A673 (cell line): ENCODE data around the gene TRPM2. TPM values are rescaled to one million over a fixed set of nuclear protein-coding genes. Genes with fewer than 3 reads are reported as not detected.

Experiments used
- BruUV-seq: library from RNA; stranded (reverse); fragments of 400-500 nt; replicated peaks from 2 replicates; lab custom pipeline; 2021; lab: Mats Ljungman, UMichigan
- CTCF ChIA-PET: fragments of 300-600 bp; sonication (Branson Sonifier 250); formaldehyde crosslinking; loops from one replicate; lab custom pipeline; 2022; ENCODE audit warnings: antibody characterized with exemption; lab: Charles Lee
- POLR2A ChIA-PET: fragments of 300-600 bp; sonication (Branson Sonifier 250); formaldehyde crosslinking; loops from one replicate; lab custom pipeline; 2022; ENCODE audit warnings: antibody characterized with exemption; ENCODE audit not compliant: low non-redundant PET; lab: Charles Lee
- DNase-seq: peaks from one replicate; pipeline ENCODE4 v3.0.0-alpha.2; 2015; ENCODE audit warnings: low spot score
- H3K27ac ChIP-seq: fragments of 200-600 bp; sonication (generic); 2 replicates; pipeline ENCODE4 v1.5.1; 2016; ENCODE audit warnings: mixed run types, low read depth, mild to moderate bottlenecking, mixed read lengths, antibody characterized with exemption, low read length; ENCODE audit not compliant: poor library complexity, severe bottlenecking
- H3K27me3 ChIP-seq: fragments of 200-600 bp; sonication (generic); replicated peaks from 2 replicates; pipeline ENCODE4 v1.6.1; 2017; ENCODE audit warnings: mixed run types, low read depth, mild to moderate bottlenecking, mixed read lengths, antibody characterized with exemption, low read length; ENCODE audit not compliant: insufficient read depth, poor library complexity
- H3K36me3 ChIP-seq: fragments of 200-600 bp; sonication (generic); 2 replicates; pipeline ENCODE4 v1.6.1; 2016; ENCODE audit warnings: mixed run types, mild to moderate bottlenecking, mixed read lengths, antibody characterized with exemption, low read length; ENCODE audit not compliant: insufficient read depth, poor library complexity, severe bottlenecking
- H3K4me1 ChIP-seq: fragments of 200-600 bp; sonication (generic); 2 replicates; pipeline ENCODE4 v1.6.1; 2017; ENCODE audit warnings: mixed run types, mild to moderate bottlenecking, mixed read lengths, antibody characterized with exemption, low read length; ENCODE audit not compliant: insufficient read depth, poor library complexity, severe bottlenecking
- H3K4me3 ChIP-seq: fragments of 200-600 bp; sonication (generic); 2 replicates; pipeline ENCODE4 v1.5.1; 2016; ENCODE audit warnings: low read depth, mixed run types, mild to moderate bottlenecking, mixed read lengths, low read length; ENCODE audit not compliant: poor library complexity, severe bottlenecking
- H3K9me3 ChIP-seq: fragments of 200-600 bp; sonication (generic); 2 replicates; pipeline ENCODE4 v1.6.1; 2016; ENCODE audit warnings: mixed run types, low read depth, mild to moderate bottlenecking, mixed read lengths, antibody characterized with exemption, low read length; ENCODE audit not compliant: poor library complexity, severe bottlenecking
- CTCF ChIP-seq: fragments of 300-800, 200-600 bp; sonication (generic); conservative IDR thresholded peaks from 2 replicates; pipeline ENCODE4 v1.5.1; 2017; ENCODE audit warnings: low read depth, mild to moderate bottlenecking, antibody characterized with exemption, low read length, moderate library complexity, mixed read lengths
- EZH2 ChIP-seq: fragments of 200-600 bp; sonication (generic); IDR thresholded peaks from 2 replicates; pipeline ENCODE4 v1.6.1; 2017; ENCODE audit warnings: borderline replicate concordance, low read depth, mild to moderate bottlenecking, mixed read lengths, antibody characterized with exemption, low read length; ENCODE audit not compliant: poor library complexity, severe bottlenecking
- intact Hi-C: fragments of 100-400 bp; cut with micrococcal nuclease; formaldehyde crosslinking; loops from one replicate; pipeline ENCODE4 v1.10.0; 2022; ENCODE audit not compliant: unreplicated experiment
- total RNA-seq: library from RNA; stranded (reverse); gene quantifications from 2 replicates; pipeline ENCODE4 v1.2.3, GENCODE V29; 2021

The TRPM2 gene
- total RNA-seq, 1 experiment from 2014 or later, result 0.21 TPM

- CTCF ChIA-PET, result no interaction called here
- H3K27ac ChIP-seq, result no peak overlapping the region
- H3K4me1 ChIP-seq, result no peaks in the 10 kb centered on the region
- no TSS peak for BruUV-seq
- no peak for TF ChIP-seq EZH2
- POLR2A ChIA-PET, result no interaction called here
- DNase-seq, result no peak
- intact Hi-C loops, result no loop called here
- H3K36me3 ChIP-seq, result no peaks in the 10 kb centered on the region
- no peaks in the 10 kb centered on the region for H3K9me3 ChIP-seq
- H3K27me3 ChIP-seq, result no peaks in the 10 kb centered on the region
- H3K4me3 ChIP-seq, result no peak overlapping the region
Observed at GRCh38 chr21:44376606-44377005, 23.2 kb downstream of the TRPM2 start.

GRCh38 chr21:44377201-44377921, 23.9 kb downstream of the TRPM2 start:
- ChIA-PET CTCF (no interaction called here), POLR2A (no interaction called here)
- H3K27ac ChIP-seq, result no peak overlapping the region
- H3K9me3 ChIP-seq, result no peaks in the 10 kb centered on the region
- no peak overlapping the region for H3K4me3 ChIP-seq
- no peaks in the 10 kb centered on the region for H3K27me3 ChIP-seq
- BruUV-seq, result no TSS peak
- intact Hi-C loops, result no loop called here
- TF ChIP-seq EZH2 (no peak), CTCF (peak; percentile 37; the same call in 1 of the 2 replicates)
- H3K4me1 ChIP-seq, result no peaks in the 10 kb centered on the region
- H3K36me3 ChIP-seq, result no peaks in the 10 kb centered on the region
- DNase-seq, result peak; percentile 61

- BruUV-seq, result no TSS peak
- H3K9me3 ChIP-seq, result no peaks in the 10 kb centered on the region
- DNase-seq, result no peak
- intact Hi-C loops, result no loop called here
- no peaks in the 10 kb centered on the region for H3K27me3 ChIP-seq
- H3K4me1 ChIP-seq, result no peaks in the 10 kb centered on the region
- no peak overlapping the region for H3K4me3 ChIP-seq
- H3K27ac ChIP-seq, result no peak overlapping the region
- no peak for TF ChIP-seq CTCF
- no peak for TF ChIP-seq EZH2
- ChIA-PET POLR2A (no interaction called here), CTCF (no interaction called here)
- H3K36me3 ChIP-seq, result no peaks in the 10 kb centered on the region
Observed at GRCh38 chr21:44377922-44378645, 24.7 kb downstream of the TRPM2 start.
